Measurements from ENCODE around the gene SPSB4.

The SPSB4 gene

DNA sequence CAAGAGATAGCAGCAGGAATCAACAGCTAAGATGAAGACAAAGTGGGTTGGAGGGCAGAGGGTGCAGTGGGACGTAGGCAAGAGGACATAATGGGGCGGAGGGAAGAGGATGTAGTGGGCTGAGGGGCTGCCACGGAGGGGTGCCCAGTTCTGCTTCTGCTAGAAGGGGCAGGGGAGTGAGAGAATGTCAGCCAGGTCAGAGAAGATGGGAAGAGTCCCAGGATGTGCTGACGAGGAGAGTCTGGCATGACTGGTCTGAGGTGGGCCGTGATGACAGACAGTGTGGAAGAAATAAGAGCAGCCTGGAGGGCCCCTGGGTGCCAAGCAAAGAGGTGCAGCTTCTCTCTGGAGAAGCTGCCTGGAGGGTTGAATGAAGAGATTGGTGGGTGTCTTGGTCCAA, 4.0 kb downstream of the SPSB4 start:
- DNase-seq: no peak

DNA sequence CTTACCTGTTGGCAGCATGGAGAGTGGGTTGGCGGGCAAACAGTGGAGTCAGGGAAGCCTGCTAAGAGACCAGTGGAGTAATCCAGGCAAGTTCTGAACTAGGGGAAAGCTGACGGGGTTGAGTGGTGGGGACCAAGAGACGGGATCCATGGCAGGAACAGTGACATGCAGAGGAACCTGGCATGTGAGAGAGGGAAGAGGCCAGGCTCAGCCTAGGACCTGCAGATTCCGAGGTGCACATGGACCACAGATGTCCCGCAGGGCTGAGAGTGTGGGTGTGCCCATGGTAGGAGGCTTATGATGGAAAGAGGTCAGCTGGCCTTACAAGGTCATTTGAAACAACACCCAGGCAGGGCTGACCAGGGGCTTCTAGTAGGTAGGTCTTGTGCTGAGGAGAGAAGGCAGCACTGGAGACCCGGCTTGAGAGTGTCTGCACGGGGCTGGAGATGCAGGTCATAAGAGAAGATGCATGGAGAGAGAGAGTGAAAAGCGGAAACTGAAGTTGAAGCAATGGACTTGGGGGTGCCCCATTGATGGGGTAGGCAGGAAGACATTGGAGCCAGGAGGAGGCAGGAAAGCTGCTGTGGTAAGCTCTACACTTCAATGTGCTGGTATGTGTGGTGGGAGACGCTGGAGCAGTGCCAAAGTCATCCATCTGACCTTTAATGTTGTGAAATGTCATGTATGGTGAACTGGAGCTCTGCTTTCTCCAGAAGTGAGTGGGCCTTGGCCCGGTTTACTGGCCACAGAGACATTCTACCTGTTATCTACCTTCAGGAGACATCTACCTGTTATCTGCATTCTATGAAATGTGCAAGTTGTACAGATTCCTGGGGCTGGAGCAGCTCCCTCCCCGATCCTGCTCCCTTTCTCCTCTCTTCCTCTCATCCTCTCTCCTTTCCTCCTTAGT, 4.6 kb downstream of the SPSB4 start:
- no peak for DNase-seq

GRCh38 chr3:141056751-141057171, 5.6 kb downstream of the SPSB4 start:
- DNase-seq: no peak

GRCh38 chr3:141057436-141057835, 6.3 kb downstream of the SPSB4 start:
- DNase-seq: no peak

GRCh38 chr3:141057946-141058800, 7.0 kb downstream of the SPSB4 start:
- DNase-seq: no peak

- DNase-seq: no peak
Measured at GRCh38 chr3:141058996-141059395, 7.8 kb downstream of the SPSB4 start.

- no peak for DNase-seq
Measured at GRCh38 chr3:141059816-141060215, 8.7 kb downstream of the SPSB4 start.

DNA sequence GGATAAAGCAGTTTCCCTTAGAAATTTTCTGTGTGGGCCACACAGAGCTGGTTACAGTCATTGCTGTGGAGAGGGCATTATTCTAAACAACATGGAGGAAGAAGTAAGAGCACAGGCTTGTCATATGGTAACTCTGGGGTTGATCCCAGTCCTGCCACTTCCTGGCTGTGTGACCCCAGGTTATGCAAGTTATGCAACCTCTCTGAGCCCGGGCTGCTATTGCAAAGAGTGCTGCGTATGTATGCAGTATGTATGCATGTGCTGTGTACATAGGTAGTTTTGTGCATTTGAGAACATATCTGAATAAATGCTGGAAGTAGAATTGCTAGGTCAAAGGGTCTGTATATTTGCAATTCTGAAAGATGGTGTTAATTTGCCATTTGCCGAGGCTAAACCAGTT, 9.2 kb downstream of the SPSB4 start:
- no peak for DNase-seq

DNA sequence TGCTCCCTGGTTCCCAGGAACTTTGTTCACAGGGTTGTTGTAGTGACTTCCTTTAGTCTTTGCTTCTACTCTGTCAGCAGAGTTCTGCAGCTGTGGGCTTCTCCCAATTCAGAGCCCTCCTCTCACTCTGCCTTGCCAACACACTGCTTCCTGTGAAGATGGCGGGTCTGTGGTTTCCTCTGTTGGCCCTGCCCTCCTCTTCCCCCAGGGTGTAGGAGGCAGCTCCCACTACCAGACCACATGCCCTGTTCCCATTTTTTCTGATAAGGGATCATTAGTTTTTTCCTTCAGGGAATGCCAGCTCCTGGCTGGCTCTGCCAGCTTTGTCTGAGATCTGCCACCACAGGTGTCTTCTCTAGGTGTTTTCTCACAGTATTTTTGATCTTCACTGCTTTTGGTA, 12.7 kb downstream of the SPSB4 start:
- peak; percentile 61 for DNase-seq

DNA sequence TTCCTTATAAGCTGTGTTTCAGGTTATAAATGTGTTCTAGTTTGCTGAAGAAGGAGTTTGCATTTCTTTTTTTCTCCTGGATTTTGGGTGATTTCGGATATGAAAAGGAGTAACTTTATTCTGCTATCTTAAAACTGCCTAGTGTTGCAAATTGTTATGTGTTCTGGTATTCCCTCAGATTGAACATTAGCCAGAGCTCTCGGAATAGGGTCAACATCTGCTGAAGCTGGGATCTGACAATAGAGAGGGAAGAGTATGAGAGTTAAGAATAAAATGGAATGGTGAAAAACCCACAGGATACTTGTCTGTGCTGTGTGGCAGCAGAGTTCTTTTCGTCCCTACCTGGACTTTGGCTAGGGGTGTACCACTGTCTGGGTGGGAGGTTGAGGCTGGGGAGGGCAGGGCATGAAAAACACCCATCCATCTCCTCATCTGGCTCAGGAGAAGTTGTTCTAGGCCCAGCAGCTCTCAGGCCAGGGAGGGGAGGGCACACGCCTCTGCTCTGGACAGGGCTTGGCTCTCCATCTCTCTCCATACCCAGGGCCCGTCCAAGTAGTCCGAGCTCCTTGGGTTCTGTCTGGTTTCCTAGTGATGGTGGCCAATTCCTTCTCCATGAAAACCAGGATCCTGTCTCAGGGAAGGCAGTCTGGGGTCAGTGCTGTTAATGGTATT, 13.2 kb downstream of the SPSB4 start:
- DNase-seq: no peak

GRCh38 chr3:141065258-141065657, 14.1 kb downstream of the SPSB4 start:
- DNase-seq: no peak

GRCh38 chr3:141065841-141066805, 15.0 kb downstream of the SPSB4 start:
- no peak for DNase-seq

DNA sequence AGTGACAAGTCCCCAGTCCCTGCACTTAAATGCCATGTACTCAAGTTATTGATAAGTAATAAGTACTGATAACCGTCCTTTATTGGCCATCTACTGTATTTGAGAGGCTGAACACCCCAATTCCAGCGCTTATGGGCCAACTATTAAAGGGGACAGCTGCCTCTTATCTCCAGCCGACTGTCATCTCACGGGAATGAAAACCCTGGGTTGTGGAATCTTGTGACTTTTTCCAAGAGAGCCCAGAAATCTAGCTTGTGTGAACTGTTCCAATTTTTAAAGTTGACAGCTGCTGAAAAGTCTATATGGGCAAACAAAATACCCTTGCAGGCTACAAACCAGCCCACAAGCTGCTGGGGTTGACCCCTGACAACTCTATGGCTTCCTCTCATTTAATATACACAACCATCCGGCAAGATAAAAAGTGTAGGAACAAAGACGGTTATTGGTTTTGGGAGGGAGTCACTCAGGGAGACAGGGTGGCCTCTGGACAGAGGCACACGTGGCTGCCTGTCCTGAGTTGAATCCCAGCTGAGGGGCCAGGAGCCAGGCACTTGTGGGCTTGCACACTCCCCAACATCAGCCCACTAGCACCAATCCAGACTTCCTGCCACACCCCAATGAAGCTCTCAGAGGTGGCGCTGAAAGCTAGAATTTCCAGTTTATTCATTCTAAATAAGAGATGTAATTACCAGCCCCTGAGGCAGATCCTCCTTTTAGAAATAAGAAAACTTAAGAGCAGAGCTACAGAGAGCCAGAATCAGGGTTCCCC, 16.2 kb downstream of the SPSB4 start:
- no peak for DNase-seq

GRCh38 chr3:141070229-141070628, 19.1 kb downstream of the SPSB4 start:
- DNase-seq: no peak

DNA sequence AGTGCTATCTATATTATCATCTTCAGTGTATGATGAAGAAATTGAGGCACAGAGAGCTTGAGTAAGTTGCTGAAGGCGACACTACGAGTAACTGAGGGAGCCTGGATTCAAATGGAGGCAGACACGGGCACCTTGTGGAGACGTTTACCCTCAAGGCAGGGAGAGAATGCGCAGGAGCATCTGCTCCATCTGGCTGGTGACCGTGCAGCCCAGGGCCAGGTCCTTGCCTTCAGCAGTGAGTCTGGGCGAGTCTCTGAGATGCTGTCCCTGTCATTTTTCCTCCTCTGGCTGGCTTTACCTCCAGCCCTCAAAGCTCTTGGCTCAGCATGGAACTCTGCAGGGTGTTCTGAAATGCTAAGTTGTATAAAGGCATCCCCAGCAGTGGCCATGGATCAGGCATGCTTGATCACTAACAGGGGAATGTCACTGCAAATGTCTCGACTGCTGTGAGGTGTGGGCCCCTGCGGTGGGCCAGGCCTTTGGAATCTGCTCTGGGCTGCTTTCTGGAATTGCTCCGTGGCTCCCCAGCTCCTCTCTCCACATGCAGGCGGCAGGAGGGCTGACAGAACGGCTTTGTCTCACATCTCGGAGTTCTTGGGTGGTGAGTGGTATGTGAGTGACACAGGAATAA, 19.7 kb downstream of the SPSB4 start:
- DNase-seq: no peak

DNA sequence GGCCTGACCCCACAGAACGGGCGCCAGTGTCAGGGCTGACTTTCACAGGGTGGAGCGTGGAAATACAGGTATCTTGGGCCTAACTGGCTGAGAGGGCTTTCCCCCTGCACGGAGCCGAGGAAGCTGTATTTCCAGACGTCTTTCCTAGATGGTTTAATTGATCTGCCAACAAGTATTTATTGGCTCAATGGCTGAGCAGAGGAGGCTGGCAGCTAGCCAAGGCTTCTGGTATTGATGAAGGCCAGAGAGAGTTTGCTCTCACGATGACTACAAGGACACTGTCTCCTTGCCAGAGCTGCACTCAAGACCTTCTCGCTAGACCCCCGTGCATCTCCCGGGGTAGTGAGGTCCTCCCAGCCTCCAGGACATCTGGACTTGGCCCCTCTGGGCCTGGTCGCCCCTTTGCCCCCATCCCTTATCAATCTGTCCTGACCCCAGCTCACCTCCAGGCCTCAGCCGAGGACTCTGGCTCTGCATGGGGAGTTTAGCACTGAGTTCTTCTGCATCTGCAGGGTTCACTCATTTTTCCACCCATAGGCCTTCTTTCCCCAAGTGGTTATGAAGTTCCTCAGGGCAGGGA, 20.6 kb downstream of the SPSB4 start:
- DNase-seq: no peak

DNA sequence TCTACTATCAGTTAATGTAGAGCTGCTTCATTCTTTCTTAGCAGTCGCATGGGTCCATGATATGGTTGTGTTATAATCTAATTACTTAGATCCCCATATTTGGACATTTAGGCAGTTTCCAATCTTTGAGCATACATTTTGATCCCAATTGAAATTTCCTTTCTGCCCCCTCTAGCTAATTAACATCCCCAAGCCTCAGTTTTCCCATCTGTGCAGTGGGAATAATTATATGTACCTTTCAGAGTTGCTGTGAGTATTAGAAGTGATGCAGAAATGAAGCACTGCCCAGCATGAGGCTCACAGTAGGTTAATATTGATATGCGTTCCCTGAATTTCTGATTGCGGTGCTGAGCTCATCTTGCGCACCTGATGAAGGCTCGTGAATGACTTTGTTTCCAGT, 21.8 kb downstream of the SPSB4 start:
- DNase-seq: no peak

DNA sequence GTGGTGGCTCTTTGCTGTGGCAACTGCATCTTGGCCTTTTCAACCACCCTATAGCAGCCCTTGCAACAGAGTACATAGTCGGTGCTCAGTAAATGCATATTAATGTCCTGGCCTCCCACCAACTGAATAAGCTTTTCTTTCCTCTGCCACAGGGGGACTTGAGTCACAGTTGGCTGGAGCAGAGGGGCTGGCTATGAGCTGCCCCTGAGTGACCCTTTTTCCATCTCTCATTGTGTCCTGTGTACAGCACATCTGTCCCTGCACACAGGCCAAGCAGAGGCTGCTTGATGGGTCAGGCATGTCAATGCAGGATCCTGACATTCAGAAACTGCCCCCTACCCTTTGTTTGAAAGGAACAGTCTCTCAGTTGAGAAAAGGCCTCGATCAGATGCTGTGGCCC, 22.4 kb downstream of the SPSB4 start:
- no peak for DNase-seq

DNA sequence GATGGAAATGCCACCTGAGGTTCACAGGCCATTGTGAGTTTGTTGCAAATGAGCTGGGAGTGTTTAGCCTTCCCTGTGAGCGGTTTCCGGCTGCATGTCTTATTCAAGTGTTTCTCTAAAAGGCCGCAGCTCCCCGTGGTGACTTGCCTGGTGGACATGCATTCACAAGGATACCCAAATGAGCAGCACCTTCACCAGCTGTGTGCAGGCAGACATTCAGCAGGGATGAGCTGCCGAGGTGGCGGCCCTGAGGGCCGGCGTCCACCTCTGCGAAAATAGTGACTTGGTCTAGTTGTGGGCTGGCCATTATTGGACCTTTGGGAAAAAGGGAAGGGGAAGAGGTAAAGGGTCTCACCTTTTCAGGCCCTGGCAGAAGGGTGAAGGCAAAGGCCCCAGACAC, 23.4 kb downstream of the SPSB4 start:
- DNase-seq: no peak

DNA sequence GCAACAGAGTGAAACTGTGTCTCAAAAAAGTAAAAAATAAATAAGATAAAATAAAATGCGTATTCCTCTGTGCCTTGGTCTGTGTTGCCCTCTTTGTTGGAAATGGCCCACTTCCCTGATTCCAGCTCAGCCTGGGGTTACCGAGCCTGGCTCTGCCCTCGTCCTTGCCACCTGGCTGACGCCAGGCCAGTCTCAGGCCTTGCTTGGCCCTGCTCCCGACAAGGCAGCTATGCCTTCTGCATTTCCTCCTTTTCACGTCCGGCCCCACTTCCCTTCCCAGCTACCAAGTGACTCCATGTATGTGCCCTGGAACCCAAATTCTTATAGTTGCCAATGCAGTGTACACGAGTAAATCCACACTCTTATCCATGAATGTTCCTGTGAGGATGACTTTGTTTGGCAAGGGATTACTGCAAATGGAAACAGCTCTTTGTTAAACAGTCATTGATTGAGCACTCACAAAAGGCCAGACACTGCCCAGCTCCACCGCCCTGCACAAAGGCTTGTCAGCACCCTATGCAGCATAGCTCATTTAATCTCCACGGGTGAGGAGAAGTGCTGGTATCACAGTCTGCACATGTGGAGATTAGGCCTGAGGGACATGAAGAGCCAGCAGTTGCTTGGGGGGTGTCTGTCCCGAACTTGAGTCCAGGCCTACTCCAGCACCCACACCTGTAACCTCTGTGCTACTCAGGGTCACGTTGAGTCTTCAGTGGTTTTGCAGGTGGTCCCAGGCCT, 25.1 kb downstream of the SPSB4 start:
- DNase-seq: no peak
